Activated CD8-positive, alpha-beta memory T cell treated with anti-CD3 and anti-CD28 coated beads for 36 hours (primary cell): ENCODE data around the gene TTBK2. TPM values are rescaled to one million over a fixed set of nuclear protein-coding genes. Genes with fewer than 3 reads are reported as not detected.

Experiments
- total RNA-seq, 2 experiments: library from RNA; stranded (reverse); gene quantifications; one replicate each; pipeline ENCODE4 v1.2.3, GENCODE V29; 2021

TTBK2 gene
- total RNA-seq, 2 experiments from 2014 or later = 7.5 to 7.7 TPM

Other genes with a start within 250 kb of the TTBK2 start
- 10 to 100 TPM; 23.7 to 25.1 TPM for gene CDAN1, start 183.7 kb downstream of the TTBK2 start, total RNA-seq
- gene UBR1, start 185.3 kb upstream of the TTBK2 start, total RNA-seq = 10 to 100 TPM; 26.7 to 29.8 TPM
- gene TMEM62, start 212.8 kb upstream of the TTBK2 start, total RNA-seq = 10 to 100 TPM; 15.0 to 16.0 TPM